Measurements from ENCODE around the gene ZFYVE28. TPM values are rescaled to one million over a fixed set of nuclear protein-coding genes. Genes with fewer than 3 reads are reported as not detected.

The ZFYVE28 gene
- polyA plus RNA-seq, 1 of the 3 experiments (the other 2 are of a cell fraction), result 3.2 TPM

DNA sequence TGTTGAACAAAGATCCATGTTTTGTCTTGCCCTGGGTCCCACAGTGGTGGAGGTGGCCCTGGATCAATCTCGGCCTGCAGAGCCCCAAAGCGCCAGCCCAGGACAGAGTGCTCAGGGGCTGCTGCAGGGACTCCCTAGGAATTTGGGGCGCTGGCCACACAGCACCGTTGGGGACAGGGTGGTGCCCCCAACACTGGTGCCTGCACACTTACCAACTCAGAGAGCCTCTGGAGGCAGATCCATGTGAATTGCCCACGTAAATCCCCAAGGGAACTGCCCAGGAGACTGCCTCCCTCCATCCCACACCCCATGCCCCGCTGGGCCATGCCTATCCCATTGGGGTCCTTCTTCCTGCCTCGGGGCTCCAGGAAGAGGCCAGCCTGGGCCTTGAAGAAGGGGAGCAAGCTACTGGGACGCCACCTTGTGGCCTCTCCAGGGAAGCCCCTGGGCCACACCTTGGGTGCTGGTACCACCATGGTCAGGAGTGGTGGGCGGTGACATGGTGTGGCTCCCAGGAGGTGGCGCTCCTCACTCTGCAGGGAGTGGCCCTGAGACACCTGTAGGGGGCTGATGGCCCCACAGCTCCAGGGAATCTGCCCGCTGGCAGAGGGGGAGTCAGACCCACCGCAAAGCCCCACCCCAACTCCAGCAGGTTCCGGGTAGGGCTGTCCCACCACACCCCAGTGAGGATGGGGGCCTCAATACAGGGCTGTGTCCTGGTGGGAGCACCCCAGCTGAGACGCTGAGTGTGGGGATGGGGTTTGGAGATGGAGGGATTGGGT is 23.1 kb upstream of the ZFYVE28 start (continued):
- no peak for TF ChIP-seq POLR2AphosphoS5 (IDR thresholded peaks at IDR 0.05; ENCODE audit: low read depth, low read length)
- no peak for TF ChIP-seq FOXJ3 (CRISPR knock-in tag; IDR thresholded peaks at IDR 0.05)
- TF ChIP-seq, protein P1, sequence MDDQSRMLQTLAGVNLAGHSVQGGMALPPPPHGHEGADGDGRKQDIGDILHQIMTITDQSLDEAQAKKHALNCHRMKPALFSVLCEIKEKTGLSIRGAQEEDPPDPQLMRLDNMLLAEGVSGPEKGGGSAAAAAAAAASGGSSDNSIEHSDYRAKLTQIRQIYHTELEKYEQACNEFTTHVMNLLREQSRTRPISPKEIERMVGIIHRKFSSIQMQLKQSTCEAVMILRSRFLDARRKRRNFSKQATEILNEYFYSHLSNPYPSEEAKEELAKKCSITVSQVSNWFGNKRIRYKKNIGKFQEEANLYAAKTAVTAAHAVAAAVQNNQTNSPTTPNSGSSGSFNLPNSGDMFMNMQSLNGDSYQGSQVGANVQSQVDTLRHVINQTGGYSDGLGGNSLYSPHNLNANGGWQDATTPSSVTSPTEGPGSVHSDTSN (IDR thresholded peaks at IDR 0.05), result no peak
- TF ChIP-seq, protein P2, sequence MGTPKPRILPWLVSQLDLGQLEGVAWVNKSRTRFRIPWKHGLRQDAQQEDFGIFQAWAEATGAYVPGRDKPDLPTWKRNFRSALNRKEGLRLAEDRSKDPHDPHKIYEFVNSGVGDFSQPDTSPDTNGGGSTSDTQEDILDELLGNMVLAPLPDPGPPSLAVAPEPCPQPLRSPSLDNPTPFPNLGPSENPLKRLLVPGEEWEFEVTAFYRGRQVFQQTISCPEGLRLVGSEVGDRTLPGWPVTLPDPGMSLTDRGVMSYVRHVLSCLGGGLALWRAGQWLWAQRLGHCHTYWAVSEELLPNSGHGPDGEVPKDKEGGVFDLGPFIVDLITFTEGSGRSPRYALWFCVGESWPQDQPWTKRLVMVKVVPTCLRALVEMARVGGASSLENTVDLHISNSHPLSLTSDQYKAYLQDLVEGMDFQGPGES (IDR thresholded peaks at IDR 0.05; ENCODE audit: low read depth, low read length), result no peak
- no peak for TF ChIP-seq GATA2 (CRISPR knock-in tag; IDR thresholded peaks at IDR 0.05)

DNA sequence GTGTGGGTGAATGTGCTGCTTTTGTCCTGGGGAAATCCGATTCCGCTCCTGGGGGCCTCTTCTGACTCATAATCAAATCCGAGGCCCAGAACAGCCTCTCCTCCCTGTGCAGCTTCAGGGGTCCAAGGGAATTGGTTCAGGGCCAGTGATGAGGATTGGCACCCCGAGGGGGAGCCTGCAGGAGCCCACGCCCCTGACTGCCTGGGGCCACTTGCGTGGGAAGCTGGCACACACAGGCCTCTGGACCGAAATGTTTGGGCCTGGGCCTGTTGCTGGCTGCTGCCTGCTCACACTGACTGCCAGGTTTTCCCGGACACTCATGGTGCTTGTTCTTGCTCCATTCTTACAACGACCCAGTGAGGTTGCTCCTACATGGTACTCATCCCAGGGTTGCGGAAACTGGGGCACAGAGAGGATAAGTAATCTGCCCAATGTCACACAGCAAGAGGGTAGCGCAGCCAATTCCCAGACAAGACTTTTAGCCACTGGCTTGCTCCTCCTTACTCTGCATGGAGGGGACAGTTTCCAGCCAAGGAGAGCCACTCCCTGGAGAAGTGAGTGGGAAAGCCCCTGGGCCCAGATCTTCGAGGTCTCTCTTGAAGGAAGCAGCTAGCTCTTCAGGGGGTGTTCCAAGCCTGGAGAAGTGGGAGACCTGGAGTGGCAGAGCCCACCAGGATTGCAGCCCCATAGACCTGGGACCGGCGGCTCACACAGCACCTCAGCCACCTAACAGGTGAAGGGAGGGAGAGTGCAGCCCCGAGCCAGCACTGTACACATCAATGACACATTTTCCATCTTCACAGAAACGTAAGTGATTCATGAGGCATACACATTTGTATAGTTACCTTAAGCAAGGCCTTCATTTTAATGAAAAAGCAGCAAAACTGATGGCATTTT is 20.6 kb upstream of the ZFYVE28 start:
- H3K27ac ChIP-seq (ENCODE audit: low read depth in 2 of 2, low read length in 1 of 2), result no peak overlapping the region
- H3K9me2 ChIP-seq, result no peaks in the 10 kb centered on the region
- H3K9ac ChIP-seq, result no peak overlapping the region
- ChIA-PET POLR2A (interaction anchor here (0.6 kb wide), 1 partner anchor 577 kb away, joined by 3 read pairs; no protein-coding TSS in a partner anchor), CTCF (no interaction called here)
- WGBS (ENCODE audit: low lambda C conversion rate), result 77% methylated on average over 9 of the region's 16 CpGs
- H3F3A ChIP-seq (replicated peaks; ENCODE audit: insufficient read depth), result no peaks in the 10 kb centered on the region
- no peaks in the 10 kb centered on the region for H3K27me3 ChIP-seq (ENCODE audit: insufficient read depth)
- no peaks in the 10 kb centered on the region for H4K20me1 ChIP-seq (ENCODE audit: insufficient read depth)
- no peak for DNase-seq
- H3K36me3 ChIP-seq (replicated peaks in 1 of 2; ENCODE audit: control insufficient read depth in 1 of 2, insufficient read depth in 2 of 2, low read length in 1 of 2), result no peaks in the 10 kb centered on the region
- H3K4me1 ChIP-seq (ENCODE audit: control insufficient read depth in 1 of 2, insufficient read depth in 2 of 2, low read depth in 1 of 2, low read length in 1 of 2), result peaks cover 0 to 7% of the 10 kb centered on the region in 2 experiments; a peak in 1 of 4 replicates
- H3K79me2 ChIP-seq (ENCODE audit: insufficient read depth), result no peaks in the 10 kb centered on the region
- H3K4me2 ChIP-seq, result no peak overlapping the region
- no peak overlapping the region for H2AFZ ChIP-seq (ENCODE audit: low read depth)
- TF ChIP-seq FOXM1 (IDR thresholded peaks at IDR 0.05; ENCODE audit: low read depth) (no peak), RXRA (IDR thresholded peaks at IDR 0.05; ENCODE audit: borderline replicate concordance, low read depth) (no peak), EZH2phosphoT487 (IDR thresholded peaks at IDR 0.05; ENCODE audit: borderline replicate concordance, low read depth) (no peak), FOSL2 (IDR thresholded peaks at IDR 0.05; ENCODE audit: borderline replicate concordance, low read depth) (no peak), JUND (IDR thresholded peaks at IDR 0.05) (no peak), FOXJ3 (CRISPR knock-in tag; IDR thresholded peaks at IDR 0.05) (no peak), POLR2AphosphoS5 (IDR thresholded peaks at IDR 0.05; ENCODE audit: low read depth, low read length) (no peak), NFIC (IDR thresholded peaks at IDR 0.05; ENCODE audit: borderline replicate concordance) (no peak), YY1 (IDR thresholded peaks at IDR 0.05; ENCODE audit: low read depth) (no peak)
- TF ChIP-seq, protein P3, sequence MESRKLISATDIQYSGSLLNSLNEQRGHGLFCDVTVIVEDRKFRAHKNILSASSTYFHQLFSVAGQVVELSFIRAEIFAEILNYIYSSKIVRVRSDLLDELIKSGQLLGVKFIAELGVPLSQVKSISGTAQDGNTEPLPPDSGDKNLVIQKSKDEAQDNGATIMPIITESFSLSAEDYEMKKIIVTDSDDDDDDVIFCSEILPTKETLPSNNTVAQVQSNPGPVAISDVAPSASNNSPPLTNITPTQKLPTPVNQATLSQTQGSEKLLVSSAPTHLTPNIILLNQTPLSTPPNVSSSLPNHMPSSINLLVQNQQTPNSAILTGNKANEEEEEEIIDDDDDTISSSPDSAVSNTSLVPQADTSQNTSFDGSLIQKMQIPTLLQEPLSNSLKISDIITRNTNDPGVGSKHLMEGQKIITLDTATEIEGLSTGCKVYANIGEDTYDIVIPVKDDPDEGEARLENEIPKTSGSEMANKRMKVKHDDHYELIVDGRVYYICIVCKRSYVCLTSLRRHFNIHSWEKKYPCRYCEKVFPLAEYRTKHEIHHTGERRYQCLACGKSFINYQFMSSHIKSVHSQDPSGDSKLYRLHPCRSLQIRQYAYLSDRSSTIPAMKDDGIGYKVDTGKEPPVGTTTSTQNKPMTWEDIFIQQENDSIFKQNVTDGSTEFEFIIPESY (IDR thresholded peaks at IDR 0.05; ENCODE audit: borderline replicate concordance, low read depth), result no peak
- TF ChIP-seq, protein P1 (IDR thresholded peaks at IDR 0.05), result no peak
- TF ChIP-seq, protein P4, sequence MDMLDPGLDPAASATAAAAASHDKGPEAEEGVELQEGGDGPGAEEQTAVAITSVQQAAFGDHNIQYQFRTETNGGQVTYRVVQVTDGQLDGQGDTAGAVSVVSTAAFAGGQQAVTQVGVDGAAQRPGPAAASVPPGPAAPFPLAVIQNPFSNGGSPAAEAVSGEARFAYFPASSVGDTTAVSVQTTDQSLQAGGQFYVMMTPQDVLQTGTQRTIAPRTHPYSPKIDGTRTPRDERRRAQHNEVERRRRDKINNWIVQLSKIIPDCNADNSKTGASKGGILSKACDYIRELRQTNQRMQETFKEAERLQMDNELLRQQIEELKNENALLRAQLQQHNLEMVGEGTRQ (IDR thresholded peaks at IDR 0.05; ENCODE audit: borderline replicate concordance, low read depth, low read length), result no peak
- TF ChIP-seq, protein P5, sequence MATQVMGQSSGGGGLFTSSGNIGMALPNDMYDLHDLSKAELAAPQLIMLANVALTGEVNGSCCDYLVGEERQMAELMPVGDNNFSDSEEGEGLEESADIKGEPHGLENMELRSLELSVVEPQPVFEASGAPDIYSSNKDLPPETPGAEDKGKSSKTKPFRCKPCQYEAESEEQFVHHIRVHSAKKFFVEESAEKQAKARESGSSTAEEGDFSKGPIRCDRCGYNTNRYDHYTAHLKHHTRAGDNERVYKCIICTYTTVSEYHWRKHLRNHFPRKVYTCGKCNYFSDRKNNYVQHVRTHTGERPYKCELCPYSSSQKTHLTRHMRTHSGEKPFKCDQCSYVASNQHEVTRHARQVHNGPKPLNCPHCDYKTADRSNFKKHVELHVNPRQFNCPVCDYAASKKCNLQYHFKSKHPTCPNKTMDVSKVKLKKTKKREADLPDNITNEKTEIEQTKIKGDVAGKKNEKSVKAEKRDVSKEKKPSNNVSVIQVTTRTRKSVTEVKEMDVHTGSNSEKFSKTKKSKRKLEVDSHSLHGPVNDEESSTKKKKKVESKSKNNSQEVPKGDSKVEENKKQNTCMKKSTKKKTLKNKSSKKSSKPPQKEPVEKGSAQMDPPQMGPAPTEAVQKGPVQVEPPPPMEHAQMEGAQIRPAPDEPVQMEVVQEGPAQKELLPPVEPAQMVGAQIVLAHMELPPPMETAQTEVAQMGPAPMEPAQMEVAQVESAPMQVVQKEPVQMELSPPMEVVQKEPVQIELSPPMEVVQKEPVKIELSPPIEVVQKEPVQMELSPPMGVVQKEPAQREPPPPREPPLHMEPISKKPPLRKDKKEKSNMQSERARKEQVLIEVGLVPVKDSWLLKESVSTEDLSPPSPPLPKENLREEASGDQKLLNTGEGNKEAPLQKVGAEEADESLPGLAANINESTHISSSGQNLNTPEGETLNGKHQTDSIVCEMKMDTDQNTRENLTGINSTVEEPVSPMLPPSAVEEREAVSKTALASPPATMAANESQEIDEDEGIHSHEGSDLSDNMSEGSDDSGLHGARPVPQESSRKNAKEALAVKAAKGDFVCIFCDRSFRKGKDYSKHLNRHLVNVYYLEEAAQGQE (IDR thresholded peaks at IDR 0.05; ENCODE audit: low read depth, low read length), result no peak
- no peaks in the 10 kb centered on the region for H3K9me3 ChIP-seq
- no peak overlapping the region for H3K4me3 ChIP-seq (ENCODE audit: low read depth in 2 of 2, low read length in 1 of 2)

All from SK-N-SH (cell line).